Coronary artery (tissue), 2 donors: ENCODE results near the gene ZNF565.
"Not testable (repeated sequence)": the region's sequence is repeated elsewhere in the genome, so short reads cannot be mapped to it uniquely, and the experiment has no call there.

Experiments used
- DNase-seq: peaks from one replicate; pipeline ENCODE4 v3.0.0-alpha.2; 2017; ENCODE audit warnings: low spot score
- H3K27ac ChIP-seq, 2 donors: fragments of 200-600 bp; sonication (generic); one replicate each; pipeline ENCODE4 v1.5.1; 2016 to 2019
- H3K4me3 ChIP-seq: fragments of 200-600 bp; sonication (generic); 2 replicates; pipeline ENCODE4 v1.5.1; 2016; ENCODE audit warnings: mild to moderate bottlenecking, moderate library complexity
- CTCF ChIP-seq: fragments of 200-600 bp; sonication (generic); IDR thresholded peaks from one replicate; pipeline ENCODE4 v1.5.1; 2019; ENCODE audit warnings: antibody characterized with exemption

ZNF565 gene

DNA sequence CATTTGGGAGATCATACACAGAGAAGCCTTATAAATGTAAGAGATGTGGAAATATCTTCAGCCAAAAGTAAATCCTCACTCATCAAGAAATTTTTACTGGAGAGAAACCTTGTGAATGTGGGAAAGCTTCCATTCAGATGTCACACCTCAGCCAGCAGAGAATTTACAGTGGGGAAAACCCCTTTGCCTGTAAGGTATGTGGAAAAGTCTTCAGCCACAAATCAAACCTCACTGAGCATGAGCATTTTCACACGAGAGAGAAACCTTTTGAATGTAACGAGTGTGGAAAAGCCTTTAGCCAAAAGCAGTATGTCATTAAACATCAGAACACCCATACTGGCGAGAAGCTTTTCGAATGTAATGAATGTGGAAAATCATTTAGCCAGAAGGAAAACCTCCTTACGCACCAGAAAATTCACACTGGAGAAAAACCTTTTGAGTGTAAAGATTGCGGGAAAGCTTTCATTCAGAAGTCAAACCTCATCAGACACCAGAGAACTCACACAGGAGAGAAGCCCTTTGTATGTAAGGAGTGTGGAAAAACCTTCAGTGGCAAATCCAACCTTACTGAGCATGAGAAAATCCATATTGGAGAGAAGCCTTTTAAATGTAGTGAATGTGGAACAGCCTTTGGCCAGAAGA lies 22.0 kb upstream of the ZNF565 start:
- H3K4me3 ChIP-seq: no peak overlapping the region
- TF ChIP-seq CTCF: no peak
- no peak overlapping the region for H3K27ac ChIP-seq
- no peak for DNase-seq

DNA sequence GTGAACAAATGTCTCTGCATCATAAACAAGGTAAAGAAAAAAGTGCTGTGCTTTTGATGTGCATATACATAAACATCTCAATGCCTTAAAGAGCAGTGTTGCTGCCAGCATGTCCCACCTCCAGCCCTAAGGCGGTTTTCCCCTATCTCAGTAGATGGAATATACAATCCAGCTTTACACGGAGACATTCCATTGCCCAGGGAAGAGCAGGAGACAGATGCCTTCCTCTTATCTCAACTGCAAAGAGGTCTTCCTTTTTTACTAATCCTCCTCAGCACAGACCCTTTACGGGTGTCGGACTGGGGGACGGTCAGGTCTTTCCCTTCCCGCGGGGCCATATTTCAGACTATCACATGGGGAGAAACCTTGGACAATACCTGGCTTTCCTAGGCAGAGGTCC lies 19.2 kb upstream of the ZNF565 start:
- H3K27ac ChIP-seq, DNase-seq, H3K4me3 ChIP-seq: not testable (repeated sequence)

DNA sequence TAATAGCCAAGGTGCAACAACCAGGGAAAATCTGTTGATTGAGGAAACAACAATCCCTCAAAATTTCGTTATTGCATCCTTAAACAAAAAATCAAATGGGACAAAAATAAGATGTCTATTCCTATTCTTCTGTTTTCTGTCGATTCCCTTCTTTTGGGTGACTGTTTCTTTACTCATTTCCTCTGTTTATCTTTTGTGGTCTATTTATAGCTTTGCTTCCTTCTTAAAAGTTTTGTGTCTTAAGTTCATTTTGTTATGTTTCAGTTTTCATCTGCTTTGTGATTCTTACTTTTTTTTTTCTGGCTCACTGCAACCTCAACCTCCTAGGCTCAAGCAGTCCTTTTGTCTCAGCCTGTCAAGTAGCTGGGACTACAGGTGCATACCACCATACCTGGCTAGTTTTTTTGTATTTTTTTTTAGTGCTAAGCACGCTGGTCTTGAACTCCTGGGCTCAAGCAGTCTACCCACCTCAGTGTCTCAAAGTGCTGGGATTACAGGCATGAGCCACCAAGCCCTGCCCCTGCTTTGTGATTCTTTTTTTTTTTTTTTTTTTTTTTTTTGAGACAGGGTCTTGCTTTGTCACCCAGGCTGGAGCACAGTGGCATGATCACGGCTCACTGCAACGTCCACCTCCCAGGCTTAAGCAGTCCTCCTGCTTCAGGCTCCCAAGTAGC lies 10.9 kb upstream of the ZNF565 start:
- H3K4me3 ChIP-seq: no peak overlapping the region
- H3K27ac ChIP-seq: no peak overlapping the region
- DNase-seq: no peak
- no peak for TF ChIP-seq CTCF

GRCh38 chr19:36222503-36222902 lies 8.0 kb upstream of the ZNF565 start:
- no peak for DNase-seq
- TF ChIP-seq CTCF: no peak
- no peak overlapping the region for H3K27ac ChIP-seq
- H3K4me3 ChIP-seq: no peak overlapping the region

DNA sequence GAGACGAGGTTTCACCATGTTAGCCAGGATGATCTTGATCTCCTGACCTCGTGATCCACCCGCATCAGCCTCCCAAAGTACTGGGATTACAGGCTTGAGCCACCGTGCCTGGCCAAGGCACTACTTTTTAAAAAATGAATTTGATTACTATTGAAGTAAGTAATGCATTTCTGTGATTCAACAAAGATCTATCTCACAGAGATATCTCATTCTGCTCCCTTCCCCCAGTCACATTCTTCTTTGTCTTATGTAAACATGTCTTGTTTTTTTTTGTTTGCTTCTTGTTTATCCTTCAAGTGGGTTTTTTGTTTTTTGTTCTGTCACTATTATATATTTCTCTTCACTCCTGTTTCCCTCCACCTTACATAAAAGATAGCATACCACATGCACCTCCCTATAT lies 7.0 kb upstream of the ZNF565 start:
- no peak for TF ChIP-seq CTCF
- DNase-seq: no peak
- Histone ChIP-seq H3K4me3 (no peak overlapping the region), H3K27ac (no peak overlapping the region)

- no peak for TF ChIP-seq CTCF
- Histone ChIP-seq H3K27ac (peak overlapping the region; percentile 96 to 97), H3K4me3 (peak overlapping the region; percentile 90)
- no peak for DNase-seq
Observed at GRCh38 chr19:36215276-36216123, 1.0 kb upstream of the ZNF565 start.

DNA sequence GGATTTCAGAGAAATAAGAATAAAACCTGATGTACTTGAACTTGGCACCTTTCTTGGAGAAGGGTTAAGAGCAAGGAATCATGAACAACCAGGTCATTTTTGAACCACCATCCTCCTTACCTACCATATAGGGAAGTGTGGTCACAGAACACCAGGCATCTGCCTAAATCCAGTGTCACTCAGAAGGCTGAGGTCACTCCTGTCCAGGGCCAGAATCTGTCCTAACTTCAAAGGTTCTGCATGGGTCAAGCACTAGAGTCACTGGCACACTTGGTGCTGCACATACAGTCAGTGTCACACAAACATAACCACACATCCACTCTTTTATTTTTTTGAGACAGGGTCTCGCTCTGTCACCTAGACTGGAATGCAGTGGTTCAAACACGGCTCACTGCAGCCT lies 1.6 kb downstream of the ZNF565 start:
- DNase-seq: no peak
- Histone ChIP-seq H3K4me3 (no peak overlapping the region), H3K27ac (no peak overlapping the region)
- no peak for TF ChIP-seq CTCF
